ENCODE data around the gene IL36RN. TPM values are rescaled to one million over a fixed set of nuclear protein-coding genes. Genes with fewer than 3 reads are reported as not detected.

IL36RN gene
- polyA plus RNA-seq, 1 of the 3 experiments (the other 2 are of a cell fraction): not detected

DNA sequence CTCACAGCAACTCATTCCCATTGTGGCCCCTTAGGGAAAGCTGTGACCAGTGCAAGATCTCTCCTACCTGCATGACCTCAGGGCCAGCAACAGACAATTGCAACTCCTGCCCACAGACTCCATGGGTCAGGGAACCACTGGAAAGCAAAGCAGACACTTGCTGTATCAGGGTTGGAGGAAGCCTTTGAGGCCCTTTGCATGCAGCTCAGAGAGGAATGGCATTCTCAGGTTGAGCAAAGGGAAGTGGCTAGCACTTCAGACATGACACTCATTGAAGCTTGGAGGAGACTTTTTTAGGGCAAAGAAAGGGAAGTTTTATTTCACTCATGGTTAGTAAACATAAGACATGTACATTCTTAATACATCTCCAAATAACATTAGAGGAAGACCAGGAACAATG, 30.9 kb downstream of the IL36RN start:
- Histone ChIP-seq H3K4me2 (no peak overlapping the region), H3K27ac (ENCODE audit: low read depth in 2 of 2, low read length in 1 of 2) (no peak overlapping the region), H3K79me2 (ENCODE audit: insufficient read depth) (no peaks in the 10 kb centered on the region), H3K4me3 (ENCODE audit: low read depth in 2 of 2, low read length in 1 of 2) (no peak overlapping the region), H3K9me3 (no peaks in the 10 kb centered on the region), H3K27me3 (ENCODE audit: insufficient read depth) (no peaks in the 10 kb centered on the region; the same call in 1 of the 2 replicates), H4K20me1 (ENCODE audit: insufficient read depth) (no peaks in the 10 kb centered on the region), H3K9me2 (no peaks in the 10 kb centered on the region), H3K36me3 (replicated peaks in 1 of 2; ENCODE audit: control insufficient read depth in 1 of 2, insufficient read depth in 2 of 2, low read length in 1 of 2) (no peaks in the 10 kb centered on the region), H3F3A (replicated peaks; ENCODE audit: insufficient read depth) (no peaks in the 10 kb centered on the region), H3K4me1 (ENCODE audit: control insufficient read depth in 1 of 2, insufficient read depth in 2 of 2, low read depth in 1 of 2, low read length in 1 of 2) (no peaks in the 10 kb centered on the region), H3K9ac (no peak overlapping the region), H2AFZ (ENCODE audit: low read depth) (no peak overlapping the region)
- ChIA-PET CTCF (interaction anchor here (0.6 to 2.4 kb wide), 2 partner anchors 10 to 109 kb away, joined by 3 to 9 read pairs; no protein-coding TSS in a partner anchor), POLR2A (no interaction called here)
- TF ChIP-seq, protein P1, sequence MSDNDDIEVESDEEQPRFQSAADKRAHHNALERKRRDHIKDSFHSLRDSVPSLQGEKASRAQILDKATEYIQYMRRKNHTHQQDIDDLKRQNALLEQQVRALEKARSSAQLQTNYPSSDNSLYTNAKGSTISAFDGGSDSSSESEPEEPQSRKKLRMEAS (IDR thresholded peaks at IDR 0.05; ENCODE audit: low read depth): no peak
- TF ChIP-seq TEAD4 (IDR thresholded peaks at IDR 0.05; ENCODE audit: borderline replicate concordance, insufficient read depth): no peak
- TF ChIP-seq, protein P2, sequence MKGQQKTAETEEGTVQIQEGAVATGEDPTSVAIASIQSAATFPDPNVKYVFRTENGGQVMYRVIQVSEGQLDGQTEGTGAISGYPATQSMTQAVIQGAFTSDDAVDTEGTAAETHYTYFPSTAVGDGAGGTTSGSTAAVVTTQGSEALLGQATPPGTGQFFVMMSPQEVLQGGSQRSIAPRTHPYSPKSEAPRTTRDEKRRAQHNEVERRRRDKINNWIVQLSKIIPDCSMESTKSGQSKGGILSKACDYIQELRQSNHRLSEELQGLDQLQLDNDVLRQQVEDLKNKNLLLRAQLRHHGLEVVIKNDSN (IDR thresholded peaks at IDR 0.05; ENCODE audit: borderline replicate concordance, low read depth): no peak
- TF ChIP-seq FOXJ3 (CRISPR knock-in tag; IDR thresholded peaks at IDR 0.05): no peak
- TF ChIP-seq, protein P3, sequence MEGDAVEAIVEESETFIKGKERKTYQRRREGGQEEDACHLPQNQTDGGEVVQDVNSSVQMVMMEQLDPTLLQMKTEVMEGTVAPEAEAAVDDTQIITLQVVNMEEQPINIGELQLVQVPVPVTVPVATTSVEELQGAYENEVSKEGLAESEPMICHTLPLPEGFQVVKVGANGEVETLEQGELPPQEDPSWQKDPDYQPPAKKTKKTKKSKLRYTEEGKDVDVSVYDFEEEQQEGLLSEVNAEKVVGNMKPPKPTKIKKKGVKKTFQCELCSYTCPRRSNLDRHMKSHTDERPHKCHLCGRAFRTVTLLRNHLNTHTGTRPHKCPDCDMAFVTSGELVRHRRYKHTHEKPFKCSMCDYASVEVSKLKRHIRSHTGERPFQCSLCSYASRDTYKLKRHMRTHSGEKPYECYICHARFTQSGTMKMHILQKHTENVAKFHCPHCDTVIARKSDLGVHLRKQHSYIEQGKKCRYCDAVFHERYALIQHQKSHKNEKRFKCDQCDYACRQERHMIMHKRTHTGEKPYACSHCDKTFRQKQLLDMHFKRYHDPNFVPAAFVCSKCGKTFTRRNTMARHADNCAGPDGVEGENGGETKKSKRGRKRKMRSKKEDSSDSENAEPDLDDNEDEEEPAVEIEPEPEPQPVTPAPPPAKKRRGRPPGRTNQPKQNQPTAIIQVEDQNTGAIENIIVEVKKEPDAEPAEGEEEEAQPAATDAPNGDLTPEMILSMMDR (IDR thresholded peaks at IDR 0.05): no peak
- TF ChIP-seq JUND (IDR thresholded peaks at IDR 0.05): no peak
- TF ChIP-seq ZBTB33 (IDR thresholded peaks at IDR 0.05; ENCODE audit: borderline replicate concordance, low read depth): no peak
- TF ChIP-seq SMC3 (IDR thresholded peaks at IDR 0.05; ENCODE audit: low read depth, low read length): no peak
- TF ChIP-seq POLR2AphosphoS5 (IDR thresholded peaks at IDR 0.05; ENCODE audit: low read depth, low read length): no peak
- TF ChIP-seq REST (IDR thresholded peaks at IDR 0.05; ENCODE audit: low read depth, low read length): no peak
- TF ChIP-seq MEF2A (IDR thresholded peaks at IDR 0.05; ENCODE audit: borderline replicate concordance, low read depth): no peak
- no peak for TF ChIP-seq NRF1 (IDR thresholded peaks at IDR 0.05; ENCODE audit: low read depth, low read length)
- TF ChIP-seq EP300 (IDR thresholded peaks at IDR 0.05; ENCODE audit: borderline replicate concordance in 1 of 2, low read depth in 1 of 2, low read length in 1 of 2): no peak
- TF ChIP-seq MXI1 (IDR thresholded peaks at IDR 0.05; ENCODE audit: low read depth, low read length): no peak
- no peak for TF ChIP-seq FOSL2 (IDR thresholded peaks at IDR 0.05; ENCODE audit: borderline replicate concordance, low read depth)
- TF ChIP-seq, protein P4, sequence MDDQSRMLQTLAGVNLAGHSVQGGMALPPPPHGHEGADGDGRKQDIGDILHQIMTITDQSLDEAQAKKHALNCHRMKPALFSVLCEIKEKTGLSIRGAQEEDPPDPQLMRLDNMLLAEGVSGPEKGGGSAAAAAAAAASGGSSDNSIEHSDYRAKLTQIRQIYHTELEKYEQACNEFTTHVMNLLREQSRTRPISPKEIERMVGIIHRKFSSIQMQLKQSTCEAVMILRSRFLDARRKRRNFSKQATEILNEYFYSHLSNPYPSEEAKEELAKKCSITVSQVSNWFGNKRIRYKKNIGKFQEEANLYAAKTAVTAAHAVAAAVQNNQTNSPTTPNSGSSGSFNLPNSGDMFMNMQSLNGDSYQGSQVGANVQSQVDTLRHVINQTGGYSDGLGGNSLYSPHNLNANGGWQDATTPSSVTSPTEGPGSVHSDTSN (IDR thresholded peaks at IDR 0.05): no peak
- DNase-seq: no peak

All from SK-N-SH (cell line).